DND-41 (cell line): ENCODE data around the gene SLK.

ENCODE experiments used
- ATAC-seq: fragments of 200-7000 bp; cut with Tn5 transposase; 3 replicates; pipeline ENCODE4 v1.9.1; 2021; ENCODE audit warnings: low read depth; ENCODE audit not compliant: insufficient read depth
- DNase-seq: peaks from one replicate; pipeline ENCODE4 v3.0.0-alpha.2; 2020
- H2AFZ ChIP-seq: 2 replicates; pipeline ENCODE4 v1.6.0; 2012; ENCODE audit warnings: low read depth, low read length
- H3K27ac ChIP-seq: 2 replicates; pipeline ENCODE4 v1.5.1; 2012; ENCODE audit warnings: low read length, inconsistent platforms
- H3K27me3 ChIP-seq: fragments of 200-600 bp; sonication (generic); 2 replicates; pipeline ENCODE4 v1.6.0; 2012; ENCODE audit warnings: low read length, mild to moderate bottlenecking, inconsistent platforms; ENCODE audit not compliant: insufficient read depth, poor library complexity
- H3K36me3 ChIP-seq: 2 replicates; pipeline ENCODE4 v1.5.1; 2012; ENCODE audit warnings: low read length, inconsistent platforms; ENCODE audit not compliant: insufficient read depth
- H3K4me1 ChIP-seq: 2 replicates; pipeline ENCODE4 v1.5.1; 2012; ENCODE audit warnings: mild to moderate bottlenecking, low read length; ENCODE audit not compliant: insufficient read depth
- H3K4me2 ChIP-seq: 2 replicates; pipeline ENCODE4 v1.6.0; 2012; ENCODE audit warnings: mild to moderate bottlenecking, moderate library complexity, low read length, inconsistent platforms; ENCODE audit not compliant: insufficient read depth
- H3K4me3 ChIP-seq, 2 experiments: fragments of 200-600 bp in 1 of 2; shearing (Covaris generic) in 1 of 2; 2 replicates each; pipeline ENCODE4 v1.5.1; 2012 to 2016; ENCODE audit warnings: inconsistent platforms in 2 of 2, low read length in 2 of 2, mild to moderate bottlenecking in 2 of 2, low read depth in 1 of 2, moderate library complexity in 1 of 2
- H3K79me2 ChIP-seq: 2 replicates; pipeline ENCODE4 v1.6.0; 2012; ENCODE audit warnings: low read length, inconsistent platforms; ENCODE audit not compliant: insufficient read depth
- H3K9ac ChIP-seq: 2 replicates; pipeline ENCODE4 v1.6.0; 2012; ENCODE audit warnings: low read depth, mild to moderate bottlenecking, inconsistent platforms, low read length, moderate library complexity
- H3K9me3 ChIP-seq: 2 replicates; pipeline ENCODE4 v1.5.1; 2012; ENCODE audit warnings: low read length, moderate library complexity, mild to moderate bottlenecking, inconsistent platforms; ENCODE audit not compliant: insufficient read depth, severe bottlenecking
- H4K20me1 ChIP-seq: 2 replicates; pipeline ENCODE4 v1.6.0; 2012; ENCODE audit warnings: low read length; ENCODE audit not compliant: insufficient read depth
- CTCF ChIP-seq: IDR thresholded peaks from 2 replicates; pipeline ENCODE4 v1.5.1; 2012; ENCODE audit warnings: borderline replicate concordance, low read length, moderate library complexity, mild to moderate bottlenecking; ENCODE audit not compliant: poor library complexity, severe bottlenecking; ENCODE audit errors: extremely low read depth
- EZH2 ChIP-seq: IDR thresholded peaks from 3 replicates; pipeline ENCODE4 v1.6.1; 2012; ENCODE audit warnings: borderline replicate concordance, low read depth, mild to moderate bottlenecking, moderate library complexity, low read length, inconsistent platforms; ENCODE audit not compliant: severe bottlenecking

SLK gene

GRCh38 chr10:103923502-103923901 is 43.4 kb upstream of the SLK start:
- ATAC-seq: no peak
- Histone ChIP-seq H2AFZ (no peak overlapping the region), H3K27ac (no peak overlapping the region)

GRCh38 chr10:103925591-103925990 is 41.3 kb upstream of the SLK start:
- Histone ChIP-seq H3K4me1 (no peaks in the 10 kb centered on the region), H3K9ac (no peak overlapping the region), H3K36me3 (no peaks in the 10 kb centered on the region), H3K27me3 (no peaks in the 10 kb centered on the region), H3K9me3 (no peaks in the 10 kb centered on the region), H3K4me2 (no peak overlapping the region), H3K4me3 (no peak overlapping the region), H4K20me1 (no peaks in the 10 kb centered on the region), H3K27ac (no peak overlapping the region), H2AFZ (no peak overlapping the region), H3K79me2 (no peaks in the 10 kb centered on the region)
- DNase-seq: no peak
- no peak for ATAC-seq
- no peak for TF ChIP-seq CTCF
- no peak for TF ChIP-seq EZH2

More at GRCh38 chr10:103923502-103923901, 43.4 kb upstream of the SLK start:
- Histone ChIP-seq H3K9ac (no peak overlapping the region), H3K4me3 (no peak overlapping the region), H3K4me1 (peaks cover 6% of the 10 kb centered on the region), H3K36me3 (no peaks in the 10 kb centered on the region), H3K27me3 (no peaks in the 10 kb centered on the region), H4K20me1 (no peaks in the 10 kb centered on the region), H3K4me2 (no peak overlapping the region), H3K9me3 (no peaks in the 10 kb centered on the region), H3K79me2 (no peaks in the 10 kb centered on the region)
- TF ChIP-seq EZH2: no peak
- no peak for TF ChIP-seq CTCF
- no peak for DNase-seq

DNA sequence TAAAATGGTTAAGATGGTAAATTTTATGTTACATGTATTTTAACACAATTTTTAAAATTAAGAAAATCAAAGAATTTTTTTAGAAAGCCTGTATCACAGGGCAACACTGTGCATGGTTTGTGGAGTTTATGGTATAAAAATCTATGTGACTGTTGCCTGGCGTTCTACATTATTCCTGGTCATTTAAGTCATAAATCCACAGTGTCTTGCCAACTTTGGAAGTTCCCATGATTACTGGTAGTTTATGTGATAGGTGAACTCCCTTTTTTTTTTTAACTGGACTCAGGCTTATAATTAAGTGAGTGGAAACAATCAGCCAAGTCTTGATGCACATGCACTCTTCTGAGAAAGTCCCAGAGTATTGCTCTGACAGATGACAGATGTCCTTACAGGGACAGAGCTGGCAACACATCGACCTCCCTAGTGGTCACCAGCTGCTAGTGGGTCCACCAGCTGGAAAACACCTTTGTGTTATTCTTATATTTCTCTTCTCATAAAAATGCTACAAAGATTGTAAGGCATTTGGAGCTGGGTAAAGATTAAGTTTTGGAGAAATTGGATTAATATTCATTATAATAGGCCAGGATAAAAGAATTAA is 40.1 kb upstream of the SLK start:
- Histone ChIP-seq H3K4me1 (no peaks in the 10 kb centered on the region), H3K36me3 (no peaks in the 10 kb centered on the region)
- no peak for DNase-seq

More for the DNA sequence above, 40.1 kb upstream of the SLK start:
- no peaks in the 10 kb centered on the region for H3K9me3 ChIP-seq
- H2AFZ ChIP-seq: no peak overlapping the region
- no peak overlapping the region for H3K4me3 ChIP-seq
- ATAC-seq: no peak
- no peak overlapping the region for H3K9ac ChIP-seq
- no peaks in the 10 kb centered on the region for H3K79me2 ChIP-seq
- H4K20me1 ChIP-seq: no peaks in the 10 kb centered on the region
- no peak overlapping the region for H3K27ac ChIP-seq
- TF ChIP-seq EZH2 (no peak), CTCF (no peak)
- H3K27me3 ChIP-seq: no peaks in the 10 kb centered on the region
- H3K4me2 ChIP-seq: no peak overlapping the region
